Measurements from ENCODE around the gene PTPRM.
A peak's percentile ranks its signal among the peaks of the same experiment; 100 is the strongest.

Gene PTPRM

DNA sequence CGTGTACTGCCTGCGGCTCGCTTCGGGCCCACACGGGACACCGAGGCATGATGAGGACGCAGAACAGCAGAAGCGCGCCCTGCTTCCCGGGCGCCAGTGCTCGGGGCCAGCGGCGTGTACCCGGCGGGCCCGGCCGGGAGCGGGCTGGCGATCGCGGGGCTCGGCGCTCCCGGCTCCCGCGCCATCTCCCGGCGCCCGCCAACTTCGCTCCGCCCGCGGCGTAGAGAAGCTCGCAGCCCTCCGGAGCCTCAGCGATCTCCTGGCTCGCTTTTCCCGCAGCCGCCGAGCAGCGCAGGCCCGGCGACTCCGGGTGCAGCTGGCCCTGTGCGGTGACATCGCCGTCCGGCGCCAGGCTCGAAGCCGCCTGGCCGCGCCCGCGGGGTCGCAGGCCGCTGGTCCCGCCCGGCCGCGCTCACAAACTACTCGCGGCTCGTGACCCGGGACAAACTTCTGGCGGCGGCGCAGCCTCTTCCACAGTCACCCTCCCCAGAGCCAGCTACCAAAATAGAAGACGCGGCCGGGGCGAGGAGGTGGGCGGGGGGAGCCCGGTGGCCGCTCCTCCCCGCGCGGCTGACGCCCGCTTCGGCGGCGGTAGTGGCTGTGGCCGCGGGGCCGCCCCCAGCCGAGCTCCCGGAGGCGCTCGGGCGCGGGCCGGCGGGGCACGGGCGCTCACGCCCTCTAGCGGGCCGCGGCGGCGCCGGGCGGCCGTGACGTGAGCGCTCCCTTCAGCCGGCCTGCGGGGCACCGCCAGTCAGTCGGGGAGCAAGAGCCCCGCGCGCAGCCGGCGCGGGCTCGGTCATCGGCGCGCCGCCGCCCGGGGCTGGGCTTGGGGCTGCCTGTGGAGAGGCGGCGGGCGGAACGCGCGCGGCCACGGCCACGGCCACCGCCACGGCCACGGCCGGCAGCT lies at the start of gene PTPRM:
PTPRM (plus strand) TSS at position 750 of the 907 bp plus-strand sequence. CDS start 503 bp downstream, outside the sequence.
- DNase-seq = peak; percentile 80

DNA sequence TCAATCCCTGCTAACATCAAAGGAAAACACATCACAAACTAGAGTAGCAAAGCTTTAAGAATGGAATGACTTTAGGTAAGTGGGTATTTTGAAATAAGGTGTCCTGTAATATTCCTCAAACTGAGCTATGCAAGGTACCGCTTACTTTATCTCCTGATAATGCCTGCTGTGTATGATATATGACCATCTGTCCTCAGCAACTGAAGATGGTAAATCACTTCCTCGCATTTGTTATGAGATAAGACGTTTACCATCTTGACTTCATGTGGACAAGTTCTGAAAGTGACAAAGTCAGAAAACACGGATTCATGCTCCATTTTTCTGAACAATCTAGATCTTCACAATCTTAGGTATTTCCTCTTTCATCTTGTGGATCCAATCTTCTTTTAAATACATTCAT lies 49.3 kb upstream of the PTPRM start:
- no peak for DNase-seq

DNA sequence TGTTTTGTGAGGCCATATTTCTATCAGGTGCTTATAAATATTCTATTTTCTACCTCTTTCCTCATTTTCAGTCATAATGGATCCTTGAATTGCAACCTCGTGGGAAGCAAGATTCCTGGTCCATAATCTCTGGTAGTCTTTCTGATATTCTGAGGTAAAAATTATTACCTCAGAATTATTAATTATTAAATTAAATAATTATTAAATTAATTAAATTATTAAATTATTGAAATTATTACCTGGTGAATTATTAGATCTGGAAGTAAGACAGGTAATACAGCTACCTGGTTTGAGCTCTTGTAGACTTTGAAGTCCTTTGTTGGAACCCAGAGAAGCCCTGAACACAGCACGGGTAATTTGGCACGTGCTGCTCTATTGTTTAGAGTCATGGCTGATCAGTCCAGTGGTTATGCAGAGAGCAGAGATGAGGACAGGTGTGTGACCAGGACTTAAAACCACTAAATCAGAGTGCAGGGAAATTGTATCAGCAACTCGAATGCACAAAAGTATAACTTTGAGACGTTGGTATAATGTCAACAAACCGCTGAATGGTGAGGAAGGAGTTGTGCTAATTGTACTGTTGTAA lies 46.8 kb upstream of the PTPRM start:
- DNase-seq = peak; percentile 34

DNA sequence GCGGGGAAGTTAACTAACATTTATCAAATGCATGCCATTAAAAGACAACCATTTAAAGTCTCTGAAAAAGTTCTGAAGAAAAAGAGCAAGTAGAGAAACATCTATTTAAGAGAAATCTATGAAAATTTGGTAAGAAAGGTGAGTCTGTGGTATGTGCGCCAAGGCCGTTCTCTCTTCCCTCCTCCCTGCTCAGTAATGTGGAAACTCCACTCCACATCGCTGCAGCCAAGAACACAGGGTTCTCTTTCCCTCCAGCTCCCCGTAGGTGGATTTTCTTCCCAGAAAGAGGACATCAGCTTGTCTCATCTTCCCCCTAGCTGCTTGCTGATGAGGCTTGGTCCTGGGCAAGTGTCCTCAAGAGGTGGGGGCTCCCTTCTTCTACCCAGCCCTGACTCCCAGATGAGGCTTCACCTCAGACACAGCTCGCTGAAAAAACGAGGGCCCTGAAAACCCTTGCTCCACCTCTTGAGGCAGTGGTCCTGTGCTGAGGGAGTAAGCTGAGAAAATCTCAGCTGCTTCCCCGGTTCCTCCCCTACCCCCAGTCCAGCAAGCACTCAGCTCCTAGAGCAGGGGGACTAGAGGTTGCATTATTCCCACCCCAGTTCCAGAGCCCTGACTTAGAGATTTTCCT lies 45.8 kb upstream of the PTPRM start:
- DNase-seq = no peak

- no peak for DNase-seq
These were observed 43.3 kb upstream of the PTPRM start for GRCh38 chr18:7523772-7524171.

DNA sequence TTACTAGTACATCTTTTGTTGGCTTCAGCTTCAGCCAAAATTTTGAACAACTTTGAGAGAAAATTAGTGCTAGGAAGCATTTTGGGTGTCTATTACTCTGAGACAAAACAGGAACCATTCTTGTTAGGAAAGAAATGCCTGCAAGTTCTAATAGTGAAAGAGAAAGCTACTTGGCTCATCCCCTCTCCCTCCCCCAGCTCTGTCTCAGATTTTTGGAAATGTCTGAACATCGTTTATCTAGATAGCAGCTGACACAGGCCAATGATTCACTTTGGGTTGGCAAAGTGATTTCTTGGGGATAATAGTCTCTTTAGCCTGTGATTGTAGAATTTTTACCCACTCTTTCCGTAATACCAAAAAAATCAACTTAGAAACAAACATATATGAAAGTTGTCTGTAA lies 42.3 kb upstream of the PTPRM start:
- no peak for DNase-seq

DNA sequence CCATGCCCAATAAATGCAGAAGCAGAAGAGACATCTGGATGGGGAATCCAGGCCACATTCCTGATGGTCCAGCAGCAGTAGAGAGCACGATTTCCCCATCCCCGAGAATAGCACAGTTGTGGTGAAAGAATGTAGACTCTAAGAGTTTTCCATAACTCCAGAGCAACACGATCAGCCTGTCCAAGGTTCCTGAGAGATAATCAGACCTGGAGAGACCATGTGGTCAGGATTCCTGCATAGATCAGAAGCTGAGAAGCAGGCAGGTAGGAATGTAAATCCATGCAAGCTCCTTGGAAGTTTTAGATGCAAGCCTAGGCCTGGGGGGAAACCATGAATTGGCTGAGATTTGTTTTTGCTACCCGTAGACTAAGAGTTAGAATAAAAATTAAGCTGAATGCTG lies 34.2 kb upstream of the PTPRM start:
- DNase-seq = no peak

- DNase-seq = no peak
These were observed 31.5 kb upstream of the PTPRM start for GRCh38 chr18:7535436-7536205.

- no peak for DNase-seq
These were observed 30.0 kb upstream of the PTPRM start for GRCh38 chr18:7537145-7537544.

DNA sequence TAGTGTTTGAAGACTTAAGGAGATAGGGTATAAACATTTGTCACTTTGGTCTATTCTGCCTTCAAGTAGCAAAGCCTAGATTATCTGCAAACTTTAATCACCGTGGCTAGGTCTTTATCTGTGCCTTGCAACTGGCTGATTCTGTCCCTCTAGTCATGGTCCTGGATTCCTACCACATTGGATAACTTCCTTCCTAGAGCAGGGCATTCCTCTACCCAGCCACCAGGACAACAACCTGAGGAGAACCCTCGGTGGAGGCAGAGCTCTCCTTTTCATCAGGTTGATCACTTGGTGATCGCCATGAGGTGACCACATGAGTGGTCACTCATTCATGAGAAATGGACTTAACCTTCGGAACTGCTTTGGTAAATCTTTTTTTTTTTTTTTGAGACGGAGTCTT lies 25.3 kb upstream of the PTPRM start:
- no peak for DNase-seq

DNA sequence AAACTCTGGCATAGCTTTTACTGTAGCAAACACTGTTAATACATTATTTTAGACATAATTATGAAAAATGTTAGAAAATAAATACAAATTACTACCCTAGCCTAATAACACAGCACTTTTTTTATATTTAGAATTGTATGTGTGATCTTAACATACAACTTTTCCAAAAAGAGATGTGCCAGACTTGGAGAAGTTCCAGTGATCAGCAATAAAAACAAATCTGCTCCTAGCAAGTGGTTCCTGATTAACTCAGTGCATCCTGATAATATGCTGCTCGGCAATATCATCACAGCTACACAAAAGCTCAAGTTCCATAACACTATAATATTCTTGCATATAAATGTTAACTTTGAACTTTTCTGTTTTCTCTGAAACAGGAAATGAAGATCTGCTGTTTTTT lies 22.4 kb upstream of the PTPRM start:
- no peak for DNase-seq

GRCh38 chr18:7545734-7546133 lies 21.4 kb upstream of the PTPRM start:
- no peak for DNase-seq

GRCh38 chr18:7548221-7548620 lies 18.9 kb upstream of the PTPRM start:
- DNase-seq = no peak

GRCh38 chr18:7548721-7549120 lies 18.4 kb upstream of the PTPRM start:
- no peak for DNase-seq

- DNase-seq = no peak
These were observed 9.1 kb upstream of the PTPRM start for GRCh38 chr18:7557973-7558372.

DNA sequence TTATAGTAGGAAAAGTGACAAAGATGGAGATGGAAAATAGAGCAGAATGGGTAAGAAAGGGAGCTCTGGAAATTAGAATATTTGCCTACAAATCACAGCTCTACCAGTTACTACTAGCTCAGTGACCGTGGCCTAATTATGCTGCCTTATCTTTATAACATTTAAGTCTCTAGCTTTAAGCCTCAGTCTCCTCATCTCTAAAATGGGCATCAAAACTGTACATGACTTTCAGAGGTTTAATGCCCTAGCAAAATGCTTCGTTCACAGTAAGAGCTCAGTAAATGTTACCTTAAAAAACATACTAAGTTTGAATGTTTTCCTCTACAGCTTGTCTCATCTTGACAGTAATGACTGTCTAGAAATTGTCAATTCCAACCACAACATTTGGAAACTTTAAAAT lies 8.3 kb upstream of the PTPRM start:
- no peak for DNase-seq

DNA sequence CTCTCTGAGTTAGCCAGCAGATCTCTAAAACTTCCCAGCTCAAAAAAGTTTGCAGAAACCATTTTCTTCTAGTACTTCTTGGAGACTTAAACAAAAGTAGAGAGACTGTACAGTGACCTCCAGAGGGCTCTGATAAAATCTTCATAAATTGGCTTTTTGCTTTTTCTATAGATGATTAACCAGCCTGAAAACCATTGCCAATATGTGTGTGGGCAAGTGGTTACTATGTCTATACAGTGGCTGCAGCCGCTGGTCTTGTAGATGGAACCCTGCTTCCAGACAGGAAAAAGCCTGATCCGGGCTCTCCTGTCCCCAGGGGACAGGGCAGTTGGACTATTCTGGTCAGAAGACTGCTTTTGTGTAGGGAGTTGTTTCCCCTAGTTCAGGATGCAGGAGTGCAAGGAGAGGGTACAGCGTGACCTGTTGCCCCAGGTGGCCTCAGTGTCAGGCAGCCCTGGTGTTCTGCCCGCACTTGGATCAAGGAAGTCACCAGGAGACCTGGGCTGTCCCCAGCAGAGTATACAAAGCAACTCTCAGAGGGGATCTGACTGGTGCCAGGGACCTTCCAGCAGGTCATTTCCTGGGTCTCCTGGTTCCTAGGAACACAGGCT lies 7.3 kb upstream of the PTPRM start:
- DNase-seq = no peak

DNA sequence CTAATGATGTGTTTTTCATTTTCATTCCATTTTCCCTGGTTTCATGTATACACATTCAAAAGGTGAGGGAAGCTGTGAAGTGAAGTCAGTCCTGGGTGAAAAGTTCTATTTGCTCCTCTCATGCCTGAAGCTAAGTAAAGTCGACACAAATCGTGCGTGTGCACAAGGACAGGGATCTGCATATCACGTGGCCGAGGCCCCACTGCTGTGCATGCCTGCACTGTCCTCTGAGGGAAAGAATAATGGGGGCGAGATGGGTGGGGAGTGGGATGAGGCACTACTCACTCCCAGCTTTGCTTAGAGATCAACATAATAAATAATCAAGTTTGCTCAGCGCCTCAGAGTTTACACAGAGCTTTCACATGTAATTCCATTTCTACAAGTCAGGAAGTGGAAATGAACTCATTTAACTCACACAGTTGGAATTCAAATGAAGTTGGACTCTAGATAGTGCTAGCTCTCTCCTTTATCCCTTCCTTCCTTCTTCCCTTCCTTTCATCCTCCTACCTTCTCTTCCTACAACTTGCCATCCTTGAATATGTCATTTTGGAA lies 5.1 kb upstream of the PTPRM start:
- DNase-seq = no peak

GRCh38 chr18:7562491-7562890 lies 4.6 kb upstream of the PTPRM start:
- DNase-seq = no peak

DNA sequence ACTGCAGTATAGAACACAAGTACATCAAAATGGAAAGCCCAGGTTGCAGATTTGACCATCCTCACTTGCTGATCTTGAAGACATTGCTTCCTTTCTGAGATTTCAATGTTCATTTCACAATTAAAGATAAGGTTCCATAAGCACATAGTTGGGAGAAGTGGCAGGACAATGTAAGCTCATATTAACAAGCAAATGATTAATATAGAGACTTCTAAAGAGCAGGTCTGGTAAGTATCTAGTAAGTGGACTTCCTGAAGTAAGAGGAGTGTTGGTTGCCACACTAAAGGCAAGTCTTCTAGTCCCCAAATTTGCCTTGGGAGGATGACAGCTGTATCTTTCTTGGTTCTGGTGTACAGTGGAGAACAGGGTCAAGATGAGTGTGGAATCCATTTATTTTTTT lies 1.4 kb upstream of the PTPRM start:
- DNase-seq = no peak

DNA sequence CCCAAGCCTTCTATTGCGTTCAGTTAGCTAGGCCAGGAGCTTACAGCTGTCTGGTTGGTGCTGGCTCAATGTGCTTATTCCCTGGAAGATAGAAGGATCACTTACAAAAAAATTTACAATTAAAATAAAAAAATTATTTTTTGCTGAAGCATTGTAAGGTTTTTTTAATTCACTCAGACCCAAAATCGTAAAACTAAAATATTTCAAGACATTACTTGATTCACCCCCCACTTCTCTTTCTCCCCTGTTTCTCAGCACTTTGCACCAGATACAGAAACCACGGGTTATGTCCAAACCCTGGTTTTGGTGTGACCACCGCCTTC lies 911 bp upstream of the PTPRM start:
- no peak for DNase-seq

Data from NCI-H345 (cell line).